Activated CD8-positive, alpha-beta memory T cell treated with anti-CD3 and anti-CD28 coated beads, Interleukin-2, amount 10 ng/mL, durations not matched to agents 7 days and 5 days (primary cell): ENCODE measurements around the gene KIF15. TPM values are rescaled to one million over a fixed set of nuclear protein-coding genes. Genes with fewer than 3 reads are reported as not detected.
"Not testable (repeated sequence)": the region's sequence is repeated elsewhere in the genome, so short reads cannot be mapped to it uniquely, and the experiment has no call there.

Experiments used
- ATAC-seq: fragments of 150-1000 bp; cut with Tn5 transposase; one replicate; pipeline ENCODE4 v1.10.0; 2021; ENCODE audit warnings: moderate library complexity
- CTCF ChIA-PET: fragments of 350-600 bp; sonication (Branson Sonifier 250); formaldehyde crosslinking; loops from one replicate; lab custom pipeline; 2021; ENCODE audit warnings: antibody characterized with exemption; lab: Charles Lee
- DNase-seq: peaks from one replicate; pipeline ENCODE4 v3.0.0-alpha.2; 2020
- H3K27ac Mint-ChIP-seq: one replicate; pipeline ENCODE4 v1.8.0; 2021; ENCODE audit warnings: mild to moderate bottlenecking, mixed read lengths
- H3K27me3 Mint-ChIP-seq: one replicate; pipeline ENCODE4 v1.8.0; 2021; ENCODE audit warnings: mixed read lengths
- H3K36me3 Mint-ChIP-seq: one replicate; pipeline ENCODE4 v1.8.0; 2021; ENCODE audit warnings: mild to moderate bottlenecking, mixed read lengths
- H3K4me1 Mint-ChIP-seq: one replicate; pipeline ENCODE4 v1.8.0; 2021; ENCODE audit warnings: mixed read lengths
- H3K4me3 Mint-ChIP-seq: one replicate; pipeline ENCODE4 v1.8.0; 2021; ENCODE audit warnings: mild to moderate bottlenecking, moderate library complexity, mixed read lengths
- H3K9me3 Mint-ChIP-seq: one replicate; pipeline ENCODE4 v1.8.0; 2022; ENCODE audit warnings: low read depth, mixed read lengths
- total RNA-seq, 2 experiments: library from RNA; stranded (reverse); gene quantifications; one replicate each; pipeline ENCODE4 v1.2.3, GENCODE V29; 2021

The KIF15 gene
- total RNA-seq, 2 experiments from 2014 or later = 48.7 to 60.6 TPM

DNA sequence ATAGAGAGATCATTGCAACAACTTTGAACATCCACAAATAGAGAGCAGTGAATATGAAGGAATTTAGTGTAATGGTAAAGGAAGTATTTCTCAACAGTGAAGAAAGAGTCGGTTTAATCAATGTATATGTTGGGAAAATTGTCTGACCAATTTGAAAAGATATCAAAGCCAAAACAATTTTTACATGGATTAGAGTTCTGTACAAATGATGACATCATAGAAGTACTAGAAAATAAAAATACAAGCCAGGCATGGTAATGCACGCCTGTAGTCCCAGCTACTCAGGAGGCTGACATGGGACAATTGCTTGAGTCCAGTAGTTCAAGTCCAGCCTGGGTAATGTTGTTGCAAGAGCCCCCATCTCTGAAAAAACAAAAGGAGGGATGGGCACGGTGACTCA, 74.1 kb downstream of the KIF15 start:
- Mint-ChIP-seq H3K27ac (no peak overlapping the region), H3K27me3 (no peaks in the 10 kb centered on the region), H3K36me3 (peaks cover 78% of the 10 kb centered on the region), H3K4me1 (no peaks in the 10 kb centered on the region), H3K9me3 (peaks cover 15% of the 10 kb centered on the region), H3K4me3 (no peak overlapping the region)
- no peak for DNase-seq
- ATAC-seq = no peak
- CTCF ChIA-PET = no interaction called here

DNA sequence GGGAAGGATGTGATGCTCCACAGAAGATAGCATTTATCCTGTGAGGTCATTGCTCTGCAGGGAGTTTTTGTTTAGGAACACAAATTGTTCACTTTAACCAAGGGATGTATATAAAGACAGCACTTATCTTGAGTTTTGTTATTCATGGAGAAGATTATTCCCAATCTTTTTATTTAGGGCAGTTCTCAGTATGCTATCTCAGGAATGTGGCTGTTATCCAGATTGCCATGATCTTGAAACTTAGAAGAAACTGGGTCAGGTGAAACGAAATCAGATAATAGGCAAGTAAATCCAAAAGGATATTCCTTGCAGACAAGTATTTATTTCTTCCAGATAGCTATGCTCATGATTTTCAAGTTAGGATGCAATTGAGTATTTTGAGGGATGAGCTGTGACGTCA, 80.8 kb downstream of the KIF15 start:
- Mint-ChIP-seq H3K27ac (no peak overlapping the region), H3K36me3 (peaks cover 79% of the 10 kb centered on the region), H3K27me3 (no peaks in the 10 kb centered on the region), H3K4me3 (no peak overlapping the region), H3K9me3 (peaks cover under 1% of the 10 kb centered on the region), H3K4me1 (no peaks in the 10 kb centered on the region)
- ATAC-seq (no peak), DNase-seq (no peak)
- CTCF ChIA-PET = no interaction called here

DNA sequence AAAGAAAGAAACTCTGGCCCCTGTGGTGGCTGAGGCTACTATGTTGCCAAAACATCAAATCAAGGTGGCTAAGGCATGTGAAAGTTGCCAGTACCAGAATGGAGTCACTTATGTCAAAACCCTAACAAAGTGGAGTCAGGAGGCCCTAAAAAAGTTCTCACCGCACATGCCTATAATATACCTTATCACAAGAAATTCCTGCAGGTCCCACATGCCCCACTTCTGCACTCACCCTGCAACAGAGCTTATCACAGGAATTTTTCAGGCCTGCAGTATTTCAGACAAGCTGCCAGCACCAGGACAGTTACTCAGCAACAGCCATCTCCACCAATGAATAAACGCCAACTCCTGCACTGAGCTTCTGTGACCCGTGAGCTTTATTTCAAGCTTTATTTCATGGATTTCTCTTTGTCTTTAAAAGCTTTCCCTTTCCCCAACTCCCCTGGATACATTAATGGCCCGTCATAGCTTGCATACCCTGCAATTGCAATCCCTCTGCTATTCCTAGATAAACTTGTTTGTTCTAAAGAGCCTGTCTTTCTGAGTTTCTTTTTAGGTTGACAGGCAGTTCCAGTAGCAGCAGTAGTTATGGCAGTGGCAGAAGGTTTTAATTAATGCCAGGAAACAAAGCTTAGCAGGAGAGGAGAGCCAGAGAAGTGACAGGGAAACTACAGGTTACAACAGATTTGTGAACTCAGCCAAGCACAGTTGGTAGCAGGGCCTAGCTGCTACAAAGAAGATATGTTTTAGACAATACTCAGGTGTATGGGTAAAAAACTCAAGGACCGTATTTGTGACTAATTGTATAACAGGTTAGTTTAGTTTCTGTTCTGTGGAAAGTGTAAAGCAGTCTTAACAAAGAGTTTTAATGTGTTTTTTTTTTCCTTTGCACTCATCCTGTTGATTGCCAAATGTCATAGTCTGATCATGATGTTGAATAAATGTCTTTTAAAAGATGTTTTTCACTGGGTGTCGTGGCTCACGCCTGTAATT, 84.2 kb downstream of the KIF15 start:
- CTCF ChIA-PET = interaction anchor here (1.6 kb wide), 1 partner anchor 16 kb away, joined by 3 read pairs; no protein-coding TSS in a partner anchor
- no peaks in the 10 kb centered on the region for H3K4me1 Mint-ChIP-seq
- no peak for ATAC-seq
- no peak overlapping the region for H3K27ac Mint-ChIP-seq
- no peaks in the 10 kb centered on the region for H3K9me3 Mint-ChIP-seq
- no peaks in the 10 kb centered on the region for H3K27me3 Mint-ChIP-seq
- H3K36me3 Mint-ChIP-seq = peaks cover 69% of the 10 kb centered on the region
- no peak for DNase-seq
- H3K4me3 Mint-ChIP-seq = no peak overlapping the region

DNA sequence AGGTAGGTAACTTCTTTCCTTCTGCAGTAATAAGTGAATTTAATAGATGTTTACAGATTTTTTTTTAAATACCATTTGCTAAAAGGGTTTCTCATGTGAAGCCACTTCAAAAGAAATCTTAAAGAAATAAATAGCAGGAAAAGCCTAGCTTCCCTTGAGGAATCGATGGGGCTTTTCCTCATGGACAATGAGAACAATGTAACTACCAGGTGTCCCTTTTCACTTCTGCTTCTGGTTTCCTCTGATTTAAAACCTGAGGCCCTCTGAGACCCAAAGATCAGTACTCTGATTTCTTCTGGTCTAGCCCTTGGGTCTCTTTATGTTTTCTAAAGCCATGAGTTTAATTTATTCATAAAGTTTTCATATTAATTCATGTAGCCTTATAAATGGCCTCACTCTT, 87.0 kb downstream of the KIF15 start:
- Mint-ChIP-seq H3K27ac (no peak overlapping the region), H3K27me3 (no peaks in the 10 kb centered on the region), H3K36me3 (peaks cover 66% of the 10 kb centered on the region), H3K4me1 (no peaks in the 10 kb centered on the region), H3K9me3 (peaks cover 2% of the 10 kb centered on the region), H3K4me3 (no peak overlapping the region)
- ATAC-seq = no peak
- DNase-seq = no peak
- CTCF ChIA-PET = interaction anchor here (1.0 kb wide), 1 partner anchor 310 kb away, joined by 3 read pairs; no protein-coding TSS in a partner anchor

DNA sequence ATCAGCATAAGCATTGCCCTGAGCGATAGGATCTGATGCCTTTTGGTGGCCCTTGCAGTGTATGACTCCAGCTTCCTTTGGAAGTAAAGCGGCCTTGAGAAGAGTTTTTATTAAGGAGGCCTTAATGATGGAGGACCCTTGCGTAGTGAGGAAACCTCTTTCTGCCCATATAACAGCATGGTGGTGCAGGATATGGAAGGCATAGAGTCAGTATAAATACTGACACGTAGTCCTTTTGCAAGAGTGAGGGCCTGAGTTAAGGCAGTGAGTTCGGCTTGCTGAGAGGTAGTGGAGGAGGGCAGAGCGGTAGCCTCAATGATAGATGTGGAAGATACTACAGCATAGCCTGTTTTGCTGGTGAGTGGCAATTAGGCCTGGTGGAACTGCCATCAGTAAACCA, 95.1 kb downstream of the KIF15 start:
- H3K36me3 Mint-ChIP-seq, ATAC-seq, CTCF ChIA-PET, H3K9me3 Mint-ChIP-seq, DNase-seq, H3K4me1 Mint-ChIP-seq, H3K4me3 Mint-ChIP-seq, H3K27me3 Mint-ChIP-seq, H3K27ac Mint-ChIP-seq: not testable (repeated sequence)

DNA sequence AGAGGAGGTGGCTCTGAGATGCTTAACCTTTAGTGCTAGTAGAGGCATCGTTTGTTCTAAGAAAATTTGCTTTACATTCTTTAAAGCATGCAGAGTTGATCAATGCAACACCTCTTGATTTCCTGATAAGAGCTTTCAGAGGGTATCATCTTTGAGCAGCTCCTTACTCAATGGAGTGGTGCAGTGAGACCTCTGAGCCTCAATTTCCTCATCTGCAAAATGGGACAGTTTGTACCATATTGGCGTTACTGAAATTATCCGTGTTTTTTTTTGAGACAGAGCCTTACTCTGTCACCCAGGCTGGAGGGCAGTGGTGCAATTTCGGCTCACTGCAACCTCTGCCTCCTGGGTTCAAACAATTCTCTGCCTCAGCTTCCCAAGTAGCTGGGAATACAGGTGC, 98.5 kb downstream of the KIF15 start:
- H3K4me3 Mint-ChIP-seq = no peak overlapping the region

DNA sequence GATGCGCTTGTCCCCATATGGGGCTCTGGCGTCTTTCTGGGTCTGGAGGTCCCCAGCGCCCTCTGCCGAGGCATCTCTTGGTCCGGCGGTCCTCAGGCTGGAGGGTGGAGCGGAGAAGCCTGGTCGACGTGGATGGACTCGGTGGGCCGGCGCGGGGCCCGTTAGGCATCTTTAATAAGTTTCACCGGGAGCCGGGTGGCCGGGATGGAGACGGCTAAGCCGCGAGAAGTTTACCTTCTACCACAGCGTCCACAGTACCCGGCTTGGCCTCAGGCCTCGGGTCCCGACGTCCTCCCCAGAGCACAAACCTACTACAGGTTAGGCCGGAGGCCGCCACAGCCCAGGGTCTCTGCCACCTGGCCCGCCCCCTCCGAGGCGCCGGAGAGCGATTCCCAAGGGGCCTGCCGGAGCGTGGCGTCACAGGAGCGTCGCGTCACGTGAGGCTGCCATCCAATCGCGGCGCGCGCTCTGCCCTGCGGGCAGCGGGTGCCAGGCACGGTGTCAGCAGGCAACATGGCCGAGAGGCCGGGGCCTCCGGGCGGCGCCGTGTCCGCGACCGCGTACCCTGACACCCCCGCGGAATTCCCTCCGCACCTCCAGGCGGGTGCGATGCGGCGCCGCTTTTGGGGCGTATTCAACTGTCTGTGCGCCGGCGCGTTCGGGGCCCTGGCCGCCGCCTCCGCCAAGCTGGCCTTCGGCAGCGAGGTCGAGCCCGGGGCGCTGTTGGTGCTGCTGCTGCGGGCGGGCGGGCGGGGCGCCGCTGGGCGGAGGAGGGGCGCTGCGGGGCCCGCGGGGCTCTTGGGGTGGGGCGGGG, 100.0 kb downstream of the KIF15 start, which contains the start of gene TMEM42:
Gene TMEM42 (plus strand): TSS at position 501 of the 814 bp plus-strand sequence. CDS start 13 bp downstream, at position 514.
- Mint-ChIP-seq H3K9me3 (no peaks in the 10 kb centered on the region), H3K27ac (peak within 1 kb of the TSS; percentile 81), H3K27me3 (no peaks in the 10 kb centered on the region), H3K4me3 (peak within 1 kb of the TSS; percentile 76), H3K4me1 (peaks cover 29% of the 10 kb centered on the region), H3K36me3 (peaks cover 12% of the 10 kb centered on the region)
- CTCF ChIA-PET = no interaction called here
- peak; percentile 97 for ATAC-seq
- peak; percentile 89 for DNase-seq

More for the DNA sequence above, 98.5 kb downstream of the KIF15 start:
- ATAC-seq (no peak), DNase-seq (no peak)
- no peak overlapping the region for H3K27ac Mint-ChIP-seq
- peaks cover 4% of the 10 kb centered on the region for H3K36me3 Mint-ChIP-seq
- CTCF ChIA-PET = interaction anchor here (1.0 to 1.6 kb wide), 2 partner anchors 10 to 20 kb away, joined by 3 read pairs; no protein-coding TSS in a partner anchor
- no peaks in the 10 kb centered on the region for H3K9me3 Mint-ChIP-seq
- H3K4me1 Mint-ChIP-seq = peaks cover 16% of the 10 kb centered on the region
- no peaks in the 10 kb centered on the region for H3K27me3 Mint-ChIP-seq

DNA sequence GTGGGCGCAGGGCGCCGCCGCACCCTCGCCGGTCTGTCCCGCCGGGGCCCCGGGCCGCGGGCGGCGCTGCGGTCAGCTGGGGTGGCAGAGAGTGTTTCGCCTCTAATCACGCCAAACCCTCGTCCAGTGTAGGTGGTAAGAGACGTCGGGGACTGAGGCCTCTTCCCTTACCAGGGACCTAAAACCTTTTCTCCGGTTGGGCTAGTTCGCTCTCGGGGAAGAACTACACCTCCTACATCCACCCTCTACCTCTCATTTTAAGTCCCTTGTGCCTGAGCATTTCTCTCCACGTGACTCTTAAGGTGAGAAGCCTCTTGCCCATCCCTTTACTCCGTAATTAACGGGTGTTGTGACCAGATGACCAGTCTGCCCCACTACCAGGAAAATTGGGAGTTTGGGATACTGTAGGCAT, 100.6 kb downstream of the KIF15 start:
- peak overlapping the region; percentile 76 for H3K4me3 Mint-ChIP-seq
- no peaks in the 10 kb centered on the region for H3K27me3 Mint-ChIP-seq
- H3K27ac Mint-ChIP-seq = peak overlapping the region; percentile 81
- H3K9me3 Mint-ChIP-seq = no peaks in the 10 kb centered on the region
- H3K4me1 Mint-ChIP-seq = peaks cover 34% of the 10 kb centered on the region
- no peak for DNase-seq
- CTCF ChIA-PET = no interaction called here
- H3K36me3 Mint-ChIP-seq = peaks cover 12% of the 10 kb centered on the region
- no peak for ATAC-seq

DNA sequence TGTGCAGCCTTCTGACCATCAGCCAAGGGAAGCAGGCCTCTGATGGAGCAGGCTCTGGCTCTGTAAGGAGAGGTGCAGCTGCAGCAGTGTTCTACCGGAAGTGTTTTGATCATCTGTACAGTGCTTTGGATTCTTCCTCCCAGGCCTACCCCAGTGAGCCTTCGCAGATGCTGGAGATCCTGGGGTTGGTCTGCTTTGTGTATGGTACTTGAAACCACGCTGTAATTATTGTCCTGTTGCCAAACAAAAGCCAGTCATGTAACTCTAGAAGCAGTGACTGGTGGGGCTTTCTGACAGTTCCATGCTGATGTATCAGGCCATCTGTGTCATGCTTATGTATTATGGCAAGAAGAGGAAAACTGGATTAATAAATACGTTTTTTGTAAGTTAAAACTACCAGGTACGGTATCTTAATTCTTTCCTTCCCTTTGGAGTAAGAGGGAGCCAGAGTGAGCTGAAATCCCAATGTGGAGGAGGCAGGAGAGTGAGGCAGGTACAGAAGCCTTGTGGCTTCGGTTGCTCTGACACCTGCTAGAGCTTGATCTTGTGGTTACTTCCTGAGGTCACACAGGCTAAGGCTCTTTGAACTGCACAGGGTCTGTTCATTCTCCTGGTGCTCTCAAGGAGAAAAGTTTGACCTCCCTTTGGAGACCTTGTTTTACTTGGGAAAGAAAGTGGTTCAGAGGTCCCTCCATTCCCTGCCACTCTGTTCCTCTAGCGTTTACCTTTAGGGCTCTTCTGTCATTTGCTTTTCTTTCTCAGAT, 103.9 kb downstream of the KIF15 start:
- no peak for DNase-seq
- no peak for ATAC-seq
- Mint-ChIP-seq H3K36me3 (peaks cover 19% of the 10 kb centered on the region), H3K27ac (peak overlapping the region; percentile 57), H3K9me3 (no peaks in the 10 kb centered on the region), H3K4me3 (no peak overlapping the region), H3K4me1 (peaks cover 34% of the 10 kb centered on the region), H3K27me3 (no peaks in the 10 kb centered on the region)
- CTCF ChIA-PET = no interaction called here

DNA sequence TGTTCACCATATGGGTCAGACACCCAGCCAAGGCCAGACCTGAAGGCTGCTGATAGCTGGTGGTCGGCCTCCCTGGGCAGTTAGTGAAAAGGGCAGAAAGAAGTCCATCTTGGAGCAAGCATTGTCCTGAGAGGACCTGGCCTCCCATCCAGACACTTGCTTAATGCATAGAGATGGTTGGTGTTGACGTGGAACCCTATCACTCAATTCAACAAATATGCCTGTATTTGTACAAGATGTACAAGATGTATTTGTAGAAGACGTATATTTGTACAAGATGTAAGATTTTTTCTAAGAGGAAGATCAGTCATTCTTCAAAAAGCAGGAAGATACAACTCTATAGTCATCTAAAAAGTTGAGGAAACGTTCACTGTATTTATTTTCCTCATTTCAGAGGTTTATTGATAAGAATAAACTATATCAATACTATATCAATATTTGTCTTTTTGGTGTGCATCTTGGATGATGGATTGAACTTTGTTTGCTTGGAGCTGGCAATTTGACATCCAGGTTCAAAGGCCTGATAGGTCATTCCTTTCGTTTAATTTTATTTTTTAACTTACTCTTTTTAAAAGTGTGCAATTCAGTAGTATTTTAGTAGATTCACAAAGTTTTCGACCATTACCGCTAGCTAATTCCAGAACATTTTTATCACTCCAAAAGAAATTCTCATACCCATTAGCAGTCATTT, 106.0 kb downstream of the KIF15 start:
- Mint-ChIP-seq H3K27ac (no peak overlapping the region), H3K4me1 (peaks cover 28% of the 10 kb centered on the region), H3K9me3 (no peaks in the 10 kb centered on the region), H3K27me3 (no peaks in the 10 kb centered on the region), H3K4me3 (no peak overlapping the region), H3K36me3 (peaks cover 19% of the 10 kb centered on the region)
- no peak for ATAC-seq
- no peak for DNase-seq
- CTCF ChIA-PET = no interaction called here

DNA sequence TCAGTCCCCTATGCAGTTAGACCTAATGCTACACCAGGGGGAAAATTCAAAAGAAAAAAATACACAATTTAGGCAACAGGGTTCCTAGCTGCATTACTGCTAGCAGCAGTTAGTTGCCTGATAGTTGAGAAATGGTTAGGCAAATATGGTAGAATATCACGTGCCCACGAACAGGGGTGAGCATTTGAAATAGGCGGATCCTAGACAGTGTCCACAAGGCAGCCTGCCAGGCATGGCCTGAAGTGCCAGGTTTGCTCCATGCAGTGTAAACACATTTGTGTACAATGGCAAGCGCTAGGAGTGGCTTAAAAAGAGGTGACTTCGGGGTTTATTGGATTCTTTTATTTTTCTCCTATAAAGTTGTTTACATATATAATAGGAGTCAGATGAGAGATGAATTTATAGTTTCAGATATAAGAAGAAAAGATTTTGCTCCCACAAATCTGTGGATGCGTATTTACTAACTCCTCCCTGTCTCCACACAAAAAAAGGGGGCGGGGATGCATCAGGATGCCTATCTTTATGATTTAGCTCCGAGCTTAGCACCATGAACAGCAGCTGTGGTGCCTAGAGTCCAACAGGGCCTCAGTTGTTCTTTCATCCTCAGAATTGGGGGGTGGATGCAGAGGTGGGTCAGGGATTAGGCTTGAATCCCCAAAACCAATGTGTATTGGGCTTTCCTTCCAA, 108.9 kb downstream of the KIF15 start:
- CTCF ChIA-PET = no interaction called here
- Mint-ChIP-seq H3K36me3 (peaks cover 11% of the 10 kb centered on the region), H3K27ac (no peak overlapping the region)

DNA sequence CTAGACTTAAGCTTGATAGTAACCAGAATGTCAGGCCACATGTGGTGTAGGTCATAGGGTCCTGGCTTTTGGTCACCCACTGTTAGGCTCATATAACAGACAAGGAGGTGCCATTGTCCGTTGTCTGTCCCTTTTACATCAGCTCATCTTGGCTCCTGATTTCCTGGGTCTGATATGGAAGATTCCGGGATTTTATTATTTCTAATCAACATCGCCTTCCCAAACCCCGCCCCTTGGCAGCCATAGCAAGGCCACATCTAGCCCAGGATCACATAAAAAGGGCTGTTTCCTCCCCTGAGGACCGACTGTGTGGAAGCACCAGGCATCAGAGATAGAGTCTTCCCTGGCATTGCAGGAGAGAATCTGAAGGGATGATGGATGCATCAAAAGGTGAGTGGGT, 112.7 kb downstream of the KIF15 start, which contains the start of gene TGM4:
Gene TGM4 (plus strand): TSS at position 301 of the 400 bp plus-strand sequence. CDS start 71 bp downstream, at position 372.
- ATAC-seq (no peak), DNase-seq (no peak)
- CTCF ChIA-PET = no interaction called here
- Mint-ChIP-seq H3K9me3 (no peaks in the 10 kb centered on the region), H3K36me3 (no peaks in the 10 kb centered on the region), H3K27ac (no peak within 1 kb of the TSS), H3K4me3 (no peak within 1 kb of the TSS), H3K27me3 (peaks cover 4% of the 10 kb centered on the region), H3K4me1 (no peaks in the 10 kb centered on the region)

More for the DNA sequence above, 108.9 kb downstream of the KIF15 start:
- Mint-ChIP-seq H3K4me3 (no peak overlapping the region), H3K4me1 (peaks cover 14% of the 10 kb centered on the region), H3K27me3 (no peaks in the 10 kb centered on the region), H3K9me3 (no peaks in the 10 kb centered on the region)
- no peak for ATAC-seq
- no peak for DNase-seq
